DND-41 (cell line): ENCODE data around the gene ARHGAP4.

Experiments
- ATAC-seq: fragments of 200-7000 bp; cut with Tn5 transposase; 3 replicates; pipeline ENCODE4 v1.9.1; 2021; ENCODE audit warnings: low read depth; ENCODE audit not compliant: insufficient read depth
- DNase-seq: peaks from one replicate; pipeline ENCODE4 v3.0.0-alpha.2; 2020
- H2AFZ ChIP-seq: 2 replicates; pipeline ENCODE4 v1.6.0; 2012; ENCODE audit warnings: low read depth, low read length
- H3K27ac ChIP-seq: 2 replicates; pipeline ENCODE4 v1.5.1; 2012; ENCODE audit warnings: low read length, inconsistent platforms
- H3K27me3 ChIP-seq: fragments of 200-600 bp; sonication (generic); 2 replicates; pipeline ENCODE4 v1.6.0; 2012; ENCODE audit warnings: low read length, mild to moderate bottlenecking, inconsistent platforms; ENCODE audit not compliant: insufficient read depth, poor library complexity
- H3K36me3 ChIP-seq: 2 replicates; pipeline ENCODE4 v1.5.1; 2012; ENCODE audit warnings: low read length, inconsistent platforms; ENCODE audit not compliant: insufficient read depth
- H3K4me1 ChIP-seq: 2 replicates; pipeline ENCODE4 v1.5.1; 2012; ENCODE audit warnings: mild to moderate bottlenecking, low read length; ENCODE audit not compliant: insufficient read depth
- H3K4me2 ChIP-seq: 2 replicates; pipeline ENCODE4 v1.6.0; 2012; ENCODE audit warnings: mild to moderate bottlenecking, moderate library complexity, low read length, inconsistent platforms; ENCODE audit not compliant: insufficient read depth
- H3K4me3 ChIP-seq, 2 experiments: fragments of 200-600 bp in 1 of 2; shearing (Covaris generic) in 1 of 2; 2 replicates each; pipeline ENCODE4 v1.5.1; 2012 to 2016; ENCODE audit warnings: inconsistent platforms in 2 of 2, low read length in 2 of 2, mild to moderate bottlenecking in 2 of 2, low read depth in 1 of 2, moderate library complexity in 1 of 2
- H3K79me2 ChIP-seq: 2 replicates; pipeline ENCODE4 v1.6.0; 2012; ENCODE audit warnings: low read length, inconsistent platforms; ENCODE audit not compliant: insufficient read depth
- H3K9ac ChIP-seq: 2 replicates; pipeline ENCODE4 v1.6.0; 2012; ENCODE audit warnings: low read depth, mild to moderate bottlenecking, inconsistent platforms, low read length, moderate library complexity
- H3K9me3 ChIP-seq: 2 replicates; pipeline ENCODE4 v1.5.1; 2012; ENCODE audit warnings: low read length, moderate library complexity, mild to moderate bottlenecking, inconsistent platforms; ENCODE audit not compliant: insufficient read depth, severe bottlenecking
- H4K20me1 ChIP-seq: 2 replicates; pipeline ENCODE4 v1.6.0; 2012; ENCODE audit warnings: low read length; ENCODE audit not compliant: insufficient read depth
- EZH2 ChIP-seq: IDR thresholded peaks from 3 replicates; pipeline ENCODE4 v1.6.1; 2012; ENCODE audit warnings: borderline replicate concordance, low read depth, mild to moderate bottlenecking, moderate library complexity, low read length, inconsistent platforms; ENCODE audit not compliant: severe bottlenecking
- TF ChIP-seq, protein P1 (sequence below): IDR thresholded peaks from 2 replicates; pipeline ENCODE4 v1.5.1; 2012; ENCODE audit warnings: borderline replicate concordance, low read length, moderate library complexity, mild to moderate bottlenecking; ENCODE audit not compliant: poor library complexity, severe bottlenecking; ENCODE audit errors: extremely low read depth

The ARHGAP4 gene

GRCh38 chrX:153864561-153865320 lies 61.3 kb downstream of the ARHGAP4 start:
- Histone ChIP-seq H3K9ac (no peak overlapping the region), H3K36me3 (no peaks in the 10 kb centered on the region), H3K9me3 (no peaks in the 10 kb centered on the region), H3K4me3 (no peak overlapping the region), H3K4me2 (no peak overlapping the region), H3K27me3 (no peaks in the 10 kb centered on the region), H3K27ac (no peak overlapping the region), H3K79me2 (no peaks in the 10 kb centered on the region), H2AFZ (no peak overlapping the region), H4K20me1 (no peaks in the 10 kb centered on the region), H3K4me1 (no peaks in the 10 kb centered on the region)
- DNase-seq, result no peak
- no peak for TF ChIP-seq EZH2
- TF ChIP-seq, protein P1, sequence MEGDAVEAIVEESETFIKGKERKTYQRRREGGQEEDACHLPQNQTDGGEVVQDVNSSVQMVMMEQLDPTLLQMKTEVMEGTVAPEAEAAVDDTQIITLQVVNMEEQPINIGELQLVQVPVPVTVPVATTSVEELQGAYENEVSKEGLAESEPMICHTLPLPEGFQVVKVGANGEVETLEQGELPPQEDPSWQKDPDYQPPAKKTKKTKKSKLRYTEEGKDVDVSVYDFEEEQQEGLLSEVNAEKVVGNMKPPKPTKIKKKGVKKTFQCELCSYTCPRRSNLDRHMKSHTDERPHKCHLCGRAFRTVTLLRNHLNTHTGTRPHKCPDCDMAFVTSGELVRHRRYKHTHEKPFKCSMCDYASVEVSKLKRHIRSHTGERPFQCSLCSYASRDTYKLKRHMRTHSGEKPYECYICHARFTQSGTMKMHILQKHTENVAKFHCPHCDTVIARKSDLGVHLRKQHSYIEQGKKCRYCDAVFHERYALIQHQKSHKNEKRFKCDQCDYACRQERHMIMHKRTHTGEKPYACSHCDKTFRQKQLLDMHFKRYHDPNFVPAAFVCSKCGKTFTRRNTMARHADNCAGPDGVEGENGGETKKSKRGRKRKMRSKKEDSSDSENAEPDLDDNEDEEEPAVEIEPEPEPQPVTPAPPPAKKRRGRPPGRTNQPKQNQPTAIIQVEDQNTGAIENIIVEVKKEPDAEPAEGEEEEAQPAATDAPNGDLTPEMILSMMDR, result no peak
- ATAC-seq, result no peak

- H3K79me2 ChIP-seq, result no peaks in the 10 kb centered on the region
- no peak for TF ChIP-seq EZH2
- TF ChIP-seq, protein P1, result no peak
- no peak overlapping the region for H3K9ac ChIP-seq
- H3K4me2 ChIP-seq, result no peak overlapping the region
- no peaks in the 10 kb centered on the region for H3K9me3 ChIP-seq
- no peaks in the 10 kb centered on the region for H4K20me1 ChIP-seq
- H3K36me3 ChIP-seq, result no peaks in the 10 kb centered on the region
- H2AFZ ChIP-seq, result no peak overlapping the region
- no peaks in the 10 kb centered on the region for H3K27me3 ChIP-seq
- no peak overlapping the region for H3K4me3 ChIP-seq
- no peaks in the 10 kb centered on the region for H3K4me1 ChIP-seq
- DNase-seq, result no peak
- ATAC-seq, result no peak
- H3K27ac ChIP-seq, result no peak overlapping the region
These were observed 62.0 kb downstream of the ARHGAP4 start for GRCh38 chrX:153864101-153864500.

GRCh38 chrX:153863251-153863991 lies 62.6 kb downstream of the ARHGAP4 start:
- H3K4me1 ChIP-seq, result no peaks in the 10 kb centered on the region
- ATAC-seq (no peak), DNase-seq (no peak)
- no peaks in the 10 kb centered on the region for H3K36me3 ChIP-seq
- no peak overlapping the region for H3K27ac ChIP-seq
- H4K20me1 ChIP-seq, result no peaks in the 10 kb centered on the region
- no peak overlapping the region for H3K4me3 ChIP-seq
- TF ChIP-seq EZH2, result no peak
- TF ChIP-seq, protein P1, result no peak
- no peaks in the 10 kb centered on the region for H3K9me3 ChIP-seq
- H3K79me2 ChIP-seq, result no peaks in the 10 kb centered on the region
- H3K4me2 ChIP-seq, result no peak overlapping the region
- no peak overlapping the region for H2AFZ ChIP-seq
- no peaks in the 10 kb centered on the region for H3K27me3 ChIP-seq
- no peak overlapping the region for H3K9ac ChIP-seq
